ENCODE measurements around the gene DRAP1. TPM values are rescaled to one million over a fixed set of nuclear protein-coding genes. Genes with fewer than 3 reads are reported as not detected.

DRAP1 gene
- total and polyA plus RNA-seq, 9 of the 15 experiments (the other 6 are each of a cell fraction or from before 2014, with no cell fraction given): 9.6 to 200 (median 92.9) TPM

- Histone ChIP-seq H3K9me3 (replicated peaks; ENCODE audit: control insufficient read depth, insufficient read depth, low read depth, low read length) (no peaks in the 10 kb centered on the region), H3K9ac (ENCODE audit: insufficient read depth in 1 of 2, low read depth in 2 of 2, low read length in 2 of 2) (peak overlapping the region in 1 of 2 experiments; percentile 53; a peak in 2 of 4 replicates), H4K20me1 (replicated peaks; ENCODE audit: control insufficient read depth, insufficient read depth, low read length) (peaks cover 28% of the 10 kb centered on the region), H3K4me1 (replicated peaks in 1 of 2; ENCODE audit: control insufficient read depth in 2 of 2, insufficient read depth in 2 of 2, low read length in 2 of 2) (peaks cover 37 to 66% of the 10 kb centered on the region in 2 experiments), H3K36me3 (ENCODE audit: control insufficient read depth, insufficient read depth, low read length) (peaks cover 57% of the 10 kb centered on the region), H3K79me2 (ENCODE audit: control insufficient read depth, insufficient read depth, low read length) (peaks cover 78% of the 10 kb centered on the region), H3K9me1 (ENCODE audit: control insufficient read depth, insufficient read depth, low read length) (no peaks in the 10 kb centered on the region), H3K27ac (ENCODE audit: extremely low read depth, low read depth, low read length) (peak overlapping the region; percentile 84; the same call in 2 of the 3 replicates), H3K4me3 (peak overlapping the region; percentile 70; the same call in 1 of the 2 replicates), H3K4me2 (ENCODE audit: insufficient read depth, low read length) (peak overlapping the region; percentile 89), H2AFZ (ENCODE audit: low read depth, low read length) (no peak overlapping the region), H3K27me3 (ENCODE audit: control insufficient read depth in 2 of 2, insufficient read depth in 2 of 2, low read length in 2 of 2) (no peaks in the 10 kb centered on the region)
- no peak for FAIRE-seq
- POLR2A ChIA-PET: interaction anchor here (0.6 to 10.0 kb wide), 23 partner anchors 7 to 298 kb away, joined by 3 to 136 read pairs (median 4); partner anchors contain the start of genes CFL1, FOSL1 and MUS81
- CTCF ChIA-PET (ENCODE audit: low intra/inter-chr PET ratio): no interaction called here
- intact Hi-C loops (cut with micrococcal nuclease): no loop called here
- no TSS peak for BruUV-seq (replicated peaks)
- in situ Hi-C loops (cut with MboI): no loop called here
- 79% methylated on average over 10 of the region's 10 CpGs for WGBS (ENCODE audit: insufficient coverage, low coverage, missing lambda C conversion rate)
- DNase-seq (ENCODE audit: extremely low read depth in 1 of 4, low spot score in 3 of 4): no peak
- no peak for ATAC-seq
- TF ChIP-seq C11orf30 (IDR thresholded peaks at IDR 0.05; ENCODE audit: low read depth) (no peak), ZNF280A (IDR thresholded peaks at IDR 0.05; ENCODE audit: low read depth, partially characterized antibody) (no peak), ZMIZ1 (IDR thresholded peaks at IDR 0.05; ENCODE audit: low read depth in 2 of 2, low read length in 2 of 2) (0 out of 4 replicates have a peak, but pooled peaks of 1 of the 2 experiments have one; percentile 5), KDM5B (IDR thresholded peaks at IDR 0.05; ENCODE audit: insufficient replicate concordance, low read depth, low read length) (peak; percentile 36), ZNF780A (CRISPR knock-in tag; IDR thresholded peaks at IDR 0.05) (no peak), CSDE1 (IDR thresholded peaks at IDR 0.05) (no peak), TFAP4 (CRISPR knock-in tag; IDR thresholded peaks at IDR 0.05; ENCODE audit: borderline replicate concordance) (0 out of 2 replicates have a peak, but pooled peaks have one; percentile 22), SUPT5H (IDR thresholded peaks at IDR 0.05) (peak; percentile 52), EP300 (IDR thresholded peaks at IDR 0.05; ENCODE audit: low read length) (no peak), ZNF277 (CRISPR knock-in tag; IDR thresholded peaks at IDR 0.05; ENCODE audit: borderline replicate concordance) (no peak), ZNF740 (CRISPR knock-in tag; IDR thresholded peaks at IDR 0.05) (peak; percentile 80; the same call in 1 of the 2 replicates), ZNF740 (tag; IDR thresholded peaks at IDR 0.05) (no peak), EGR1 (conservative IDR thresholded peaks at IDR 0.05) (peak; percentile 29; the same call in 1 of the 2 replicates)
Measured at GRCh38 chr11:65892661-65893317, 26.4 kb upstream of the DRAP1 start.
